IMR-90 (cell line): ENCODE measurements around the gene DPP8.

Experiments used
- BHLHE40 ChIP-seq: fragments of 150-350 bp; IDR thresholded peaks from 2 replicates; pipeline ENCODE4 v1.6.1; 2016; ENCODE audit warnings: mild to moderate bottlenecking, low read depth, low read length
- FOS ChIP-seq: fragments of 150-350 bp; IDR thresholded peaks from 2 replicates; pipeline ENCODE4 v1.6.1; 2016; ENCODE audit warnings: low read depth, low read length
- MAFK ChIP-seq: IDR thresholded peaks from 2 replicates; pipeline ENCODE4 v1.6.1; 2012; ENCODE audit warnings: low read depth, low read length, improper control_type of control experiment
- MAZ ChIP-seq: IDR thresholded peaks from 2 replicates; pipeline ENCODE4 v1.6.1; 2012; ENCODE audit warnings: low read depth, mild to moderate bottlenecking, low read length, improper control_type of control experiment, moderate library complexity, borderline replicate concordance
- NFE2L2 ChIP-seq: fragments of 150-350 bp; IDR thresholded peaks from 2 replicates; pipeline ENCODE4 v1.6.1; 2016; ENCODE audit warnings: low read depth, mild to moderate bottlenecking, low read length
- POLR2A ChIP-seq: IDR thresholded peaks from 2 replicates; pipeline ENCODE4 v1.6.1; 2012; ENCODE audit warnings: mild to moderate bottlenecking, low read depth, low read length
- RAD21 ChIP-seq: IDR thresholded peaks from 2 replicates; pipeline ENCODE4 v1.6.1; 2012; ENCODE audit warnings: low read length, improper control_type of control experiment
- RCOR1 ChIP-seq: IDR thresholded peaks from 2 replicates; pipeline ENCODE4 v1.6.1; 2012; ENCODE audit warnings: mild to moderate bottlenecking, low read length, improper control_type of control experiment; ENCODE audit not compliant: insufficient replicate concordance
- RFX5 ChIP-seq: IDR thresholded peaks from 2 replicates; pipeline ENCODE4 v1.8.0; 2012; ENCODE audit warnings: low read depth, mild to moderate bottlenecking, low read length, moderate library complexity
- SMC3 ChIP-seq: fragments of 150-350 bp; IDR thresholded peaks from 2 replicates; pipeline ENCODE4 v1.6.1; 2016; ENCODE audit warnings: low read depth, mild to moderate bottlenecking, antibody characterized with exemption, low read length, moderate library complexity
- TF ChIP-seq, protein P1 (sequence below): conservative IDR thresholded peaks from 2 replicates; pipeline ENCODE4 v1.5.1; 2012; ENCODE audit warnings: mild to moderate bottlenecking, low read depth, low read length, improper control_type of control experiment
- TF ChIP-seq, protein P2 (sequence below): fragments of 150-350 bp; IDR thresholded peaks from 2 replicates; pipeline ENCODE4 v1.6.1; 2017; ENCODE audit warnings: mild to moderate bottlenecking, antibody characterized with exemption, low read length, low read depth
- TF ChIP-seq, protein P3 (sequence below): fragments of 150-350 bp; IDR thresholded peaks from 2 replicates; pipeline ENCODE4 v1.6.1; 2016; ENCODE audit warnings: low read depth, mild to moderate bottlenecking, low read length, moderate library complexity, borderline replicate concordance

DNA sequence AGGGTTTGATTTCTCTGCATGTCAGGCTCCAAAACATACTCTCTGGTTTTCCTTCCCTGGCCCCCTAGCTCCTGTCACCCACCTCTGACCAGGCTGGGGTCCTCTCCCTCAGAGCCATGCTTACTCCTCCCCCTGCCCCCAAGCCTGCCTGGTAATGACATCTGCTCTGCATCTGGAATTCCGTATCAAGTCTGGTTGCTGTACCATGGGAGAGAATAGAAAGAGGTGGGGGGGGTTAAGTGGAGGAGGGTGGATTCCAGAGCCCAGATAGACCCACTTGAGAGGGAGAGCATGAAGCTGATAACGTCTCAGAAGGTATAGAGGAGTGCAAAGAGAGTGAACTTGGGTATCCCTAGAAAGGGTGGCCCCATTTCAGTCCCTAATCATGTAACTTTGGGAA lies 98.9 kb downstream of the DPP8 start:
- TF ChIP-seq, protein P1, sequence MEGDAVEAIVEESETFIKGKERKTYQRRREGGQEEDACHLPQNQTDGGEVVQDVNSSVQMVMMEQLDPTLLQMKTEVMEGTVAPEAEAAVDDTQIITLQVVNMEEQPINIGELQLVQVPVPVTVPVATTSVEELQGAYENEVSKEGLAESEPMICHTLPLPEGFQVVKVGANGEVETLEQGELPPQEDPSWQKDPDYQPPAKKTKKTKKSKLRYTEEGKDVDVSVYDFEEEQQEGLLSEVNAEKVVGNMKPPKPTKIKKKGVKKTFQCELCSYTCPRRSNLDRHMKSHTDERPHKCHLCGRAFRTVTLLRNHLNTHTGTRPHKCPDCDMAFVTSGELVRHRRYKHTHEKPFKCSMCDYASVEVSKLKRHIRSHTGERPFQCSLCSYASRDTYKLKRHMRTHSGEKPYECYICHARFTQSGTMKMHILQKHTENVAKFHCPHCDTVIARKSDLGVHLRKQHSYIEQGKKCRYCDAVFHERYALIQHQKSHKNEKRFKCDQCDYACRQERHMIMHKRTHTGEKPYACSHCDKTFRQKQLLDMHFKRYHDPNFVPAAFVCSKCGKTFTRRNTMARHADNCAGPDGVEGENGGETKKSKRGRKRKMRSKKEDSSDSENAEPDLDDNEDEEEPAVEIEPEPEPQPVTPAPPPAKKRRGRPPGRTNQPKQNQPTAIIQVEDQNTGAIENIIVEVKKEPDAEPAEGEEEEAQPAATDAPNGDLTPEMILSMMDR: no peak
- no peak for TF ChIP-seq RAD21
- no peak for TF ChIP-seq FOS
- TF ChIP-seq POLR2A: no peak
- no peak for TF ChIP-seq SMC3
- TF ChIP-seq MAZ: no peak
- no peak for TF ChIP-seq MAFK
- TF ChIP-seq BHLHE40: no peak
- TF ChIP-seq, protein P2, sequence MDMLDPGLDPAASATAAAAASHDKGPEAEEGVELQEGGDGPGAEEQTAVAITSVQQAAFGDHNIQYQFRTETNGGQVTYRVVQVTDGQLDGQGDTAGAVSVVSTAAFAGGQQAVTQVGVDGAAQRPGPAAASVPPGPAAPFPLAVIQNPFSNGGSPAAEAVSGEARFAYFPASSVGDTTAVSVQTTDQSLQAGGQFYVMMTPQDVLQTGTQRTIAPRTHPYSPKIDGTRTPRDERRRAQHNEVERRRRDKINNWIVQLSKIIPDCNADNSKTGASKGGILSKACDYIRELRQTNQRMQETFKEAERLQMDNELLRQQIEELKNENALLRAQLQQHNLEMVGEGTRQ: no peak
- no peak for TF ChIP-seq RFX5
- TF ChIP-seq, protein P3, sequence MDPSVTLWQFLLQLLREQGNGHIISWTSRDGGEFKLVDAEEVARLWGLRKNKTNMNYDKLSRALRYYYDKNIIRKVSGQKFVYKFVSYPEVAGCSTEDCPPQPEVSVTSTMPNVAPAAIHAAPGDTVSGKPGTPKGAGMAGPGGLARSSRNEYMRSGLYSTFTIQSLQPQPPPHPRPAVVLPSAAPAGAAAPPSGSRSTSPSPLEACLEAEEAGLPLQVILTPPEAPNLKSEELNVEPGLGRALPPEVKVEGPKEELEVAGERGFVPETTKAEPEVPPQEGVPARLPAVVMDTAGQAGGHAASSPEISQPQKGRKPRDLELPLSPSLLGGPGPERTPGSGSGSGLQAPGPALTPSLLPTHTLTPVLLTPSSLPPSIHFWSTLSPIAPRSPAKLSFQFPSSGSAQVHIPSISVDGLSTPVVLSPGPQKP: no peak
- TF ChIP-seq RCOR1: no peak
- no peak for TF ChIP-seq NFE2L2
